HEK293 (cell line): ENCODE measurements around the gene FCHO1.

ENCODE experiments used
- ZNF510 ChIP-seq: fragments of 450-650 bp; formaldehyde crosslinking; IDR thresholded peaks from 2 replicates; pipeline ENCODE4 v1.5.1; 2018; ENCODE audit warnings: mild to moderate bottlenecking, missing genetic modification characterization, missing biosample characterization; ENCODE audit not compliant: insufficient replicate concordance
- TF ChIP-seq, protein P1 (sequence below): fragments of 450-650 bp; formaldehyde crosslinking; IDR thresholded peaks from 2 replicates; pipeline ENCODE4 v1.5.1; 2016; ENCODE audit warnings: missing biosample characterization, missing genetic modification characterization

DNA sequence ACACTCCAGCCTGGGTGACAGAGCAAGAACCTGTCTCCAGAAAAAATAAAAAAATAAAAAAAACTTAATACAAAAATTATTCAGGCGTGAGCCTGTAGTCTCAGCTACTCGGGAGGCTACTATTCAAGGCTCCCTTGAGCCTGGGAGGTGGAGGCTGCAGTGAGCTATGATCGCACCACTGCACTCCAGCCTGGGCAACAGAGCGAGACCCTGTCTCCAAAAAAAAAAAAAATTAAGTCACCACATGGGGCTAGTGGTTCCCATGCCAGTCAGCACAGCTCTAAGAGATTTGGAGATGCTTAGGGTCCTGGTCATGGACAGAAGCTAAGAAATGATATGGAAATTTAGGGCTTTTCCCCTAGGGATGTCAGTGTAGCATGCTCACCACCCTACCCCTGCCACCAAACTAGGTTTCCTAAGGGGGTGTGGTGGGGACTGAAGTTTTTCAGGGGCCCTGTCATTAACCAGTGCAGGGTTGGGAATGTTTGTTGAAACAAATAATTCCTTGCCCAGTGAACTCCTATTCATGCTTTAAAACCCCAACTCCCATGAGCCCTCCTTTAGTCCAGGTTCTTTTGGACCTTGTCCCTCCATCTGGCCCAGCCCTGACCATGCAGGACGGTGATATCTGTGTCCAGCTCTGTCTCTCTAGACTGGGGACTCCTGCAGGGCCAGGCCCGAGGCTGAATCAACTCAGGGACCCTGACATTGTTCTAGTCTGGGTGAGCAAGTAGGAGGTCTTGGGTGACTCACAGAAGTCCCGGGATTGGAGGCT is 1.8 kb downstream of the FCHO1 start:
- TF ChIP-seq, protein P1, sequence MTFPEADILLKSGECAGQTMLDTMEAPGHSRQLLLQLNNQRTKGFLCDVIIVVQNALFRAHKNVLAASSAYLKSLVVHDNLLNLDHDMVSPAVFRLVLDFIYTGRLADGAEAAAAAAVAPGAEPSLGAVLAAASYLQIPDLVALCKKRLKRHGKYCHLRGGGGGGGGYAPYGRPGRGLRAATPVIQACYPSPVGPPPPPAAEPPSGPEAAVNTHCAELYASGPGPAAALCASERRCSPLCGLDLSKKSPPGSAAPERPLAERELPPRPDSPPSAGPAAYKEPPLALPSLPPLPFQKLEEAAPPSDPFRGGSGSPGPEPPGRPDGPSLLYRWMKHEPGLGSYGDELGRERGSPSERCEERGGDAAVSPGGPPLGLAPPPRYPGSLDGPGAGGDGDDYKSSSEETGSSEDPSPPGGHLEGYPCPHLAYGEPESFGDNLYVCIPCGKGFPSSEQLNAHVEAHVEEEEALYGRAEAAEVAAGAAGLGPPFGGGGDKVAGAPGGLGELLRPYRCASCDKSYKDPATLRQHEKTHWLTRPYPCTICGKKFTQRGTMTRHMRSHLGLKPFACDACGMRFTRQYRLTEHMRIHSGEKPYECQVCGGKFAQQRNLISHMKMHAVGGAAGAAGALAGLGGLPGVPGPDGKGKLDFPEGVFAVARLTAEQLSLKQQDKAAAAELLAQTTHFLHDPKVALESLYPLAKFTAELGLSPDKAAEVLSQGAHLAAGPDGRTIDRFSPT (tag by site-specific recombination) = no peak
- no peak for TF ChIP-seq ZNF510 (tag by site-specific recombination)
